D341Med (cell line): ENCODE results near the gene NOXA1.

Experiments used
- DNase-seq: peaks from one replicate; pipeline ENCODE4 v3.0.0; 2012; ENCODE audit warnings: low spot score

Gene NOXA1

DNA sequence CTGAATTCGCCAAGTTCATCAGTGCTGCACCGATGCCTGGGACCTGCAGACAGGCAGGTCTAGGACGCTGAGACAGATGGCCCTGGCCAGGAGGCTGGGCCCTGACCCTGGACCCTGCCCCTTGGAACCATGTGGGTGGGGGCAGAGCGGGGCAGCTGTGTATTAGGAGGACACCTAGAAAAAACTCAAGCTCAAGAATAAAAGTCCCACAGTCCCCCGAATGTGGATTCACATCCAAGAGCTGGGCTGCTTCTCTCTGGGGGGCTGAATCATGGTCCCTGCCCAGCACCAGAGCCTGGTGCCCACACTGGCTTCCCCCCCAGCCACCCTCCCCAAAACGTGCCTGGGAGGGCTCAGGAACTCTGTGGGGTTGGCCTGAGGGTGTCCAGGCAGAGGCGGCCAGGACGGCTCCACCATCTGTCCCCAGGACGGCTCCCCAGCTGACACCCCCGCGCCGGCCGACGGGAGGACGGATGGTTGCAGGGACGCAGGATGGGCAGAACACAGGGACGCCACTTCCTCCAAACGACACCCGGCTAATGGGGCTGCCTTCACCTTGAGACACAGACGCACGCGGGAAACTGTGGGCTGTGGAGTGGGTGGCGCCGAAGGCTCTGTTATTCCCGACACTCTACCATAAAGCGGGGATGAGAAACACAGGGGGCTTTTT lies 35.2 kb upstream of the NOXA1 start:
- DNase-seq: no peak

DNA sequence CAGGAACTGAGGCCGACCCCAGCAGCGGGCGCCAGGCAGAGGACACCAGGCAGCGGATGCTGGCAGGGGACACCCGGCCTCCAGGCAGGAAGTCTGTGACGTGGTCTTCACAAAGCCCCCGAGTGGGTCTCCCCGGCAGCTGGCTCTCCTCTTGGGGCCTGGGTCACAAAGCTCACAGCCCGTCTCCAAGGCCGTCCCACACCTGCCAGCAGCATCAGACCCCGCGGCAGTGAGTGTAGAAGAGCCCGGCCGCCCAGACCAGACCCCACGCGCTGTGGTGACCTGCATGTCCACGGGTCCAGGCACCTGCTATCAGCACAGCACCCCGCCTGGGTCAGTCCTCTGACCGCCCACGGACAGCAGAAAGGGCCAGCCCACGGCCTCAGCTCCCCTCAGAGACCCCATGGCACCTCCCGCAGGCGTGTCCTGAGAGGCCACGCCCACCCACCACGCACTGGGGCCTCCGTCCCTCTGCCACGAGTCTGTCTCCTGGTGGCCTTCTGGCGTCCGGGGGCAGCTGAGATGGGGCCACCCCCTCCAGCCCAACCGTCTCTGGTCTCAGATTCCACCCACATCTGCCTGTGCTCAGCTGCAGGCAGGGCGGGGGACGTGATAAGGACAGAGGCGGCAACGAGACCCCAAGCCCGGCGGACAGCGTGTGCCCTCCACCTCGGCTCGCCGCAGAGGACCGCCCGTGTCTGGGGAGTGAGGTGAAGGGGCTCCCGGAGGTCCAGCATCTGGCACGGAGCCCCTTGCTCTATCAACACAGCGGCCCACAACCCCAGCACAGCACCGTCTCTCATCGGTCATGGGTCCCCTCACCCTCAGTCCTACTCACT lies 34.4 kb upstream of the NOXA1 start:
- no peak for DNase-seq

DNA sequence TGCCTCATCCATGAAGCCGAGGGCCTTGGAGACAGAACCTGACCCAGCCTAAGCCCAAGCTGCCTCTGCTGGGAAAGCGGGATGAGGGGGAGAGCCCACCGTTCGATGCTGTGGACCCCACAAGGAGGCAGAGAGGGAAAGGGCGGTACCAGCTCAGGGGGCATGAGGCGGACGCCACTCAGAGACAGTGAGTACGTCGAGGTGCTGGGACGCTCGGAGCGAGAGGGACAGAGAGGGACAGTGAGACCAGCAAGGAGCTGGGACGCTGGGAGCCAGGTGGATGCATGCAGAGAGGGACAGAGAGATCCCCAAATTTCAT lies 33.8 kb upstream of the NOXA1 start:
- DNase-seq: no peak

DNA sequence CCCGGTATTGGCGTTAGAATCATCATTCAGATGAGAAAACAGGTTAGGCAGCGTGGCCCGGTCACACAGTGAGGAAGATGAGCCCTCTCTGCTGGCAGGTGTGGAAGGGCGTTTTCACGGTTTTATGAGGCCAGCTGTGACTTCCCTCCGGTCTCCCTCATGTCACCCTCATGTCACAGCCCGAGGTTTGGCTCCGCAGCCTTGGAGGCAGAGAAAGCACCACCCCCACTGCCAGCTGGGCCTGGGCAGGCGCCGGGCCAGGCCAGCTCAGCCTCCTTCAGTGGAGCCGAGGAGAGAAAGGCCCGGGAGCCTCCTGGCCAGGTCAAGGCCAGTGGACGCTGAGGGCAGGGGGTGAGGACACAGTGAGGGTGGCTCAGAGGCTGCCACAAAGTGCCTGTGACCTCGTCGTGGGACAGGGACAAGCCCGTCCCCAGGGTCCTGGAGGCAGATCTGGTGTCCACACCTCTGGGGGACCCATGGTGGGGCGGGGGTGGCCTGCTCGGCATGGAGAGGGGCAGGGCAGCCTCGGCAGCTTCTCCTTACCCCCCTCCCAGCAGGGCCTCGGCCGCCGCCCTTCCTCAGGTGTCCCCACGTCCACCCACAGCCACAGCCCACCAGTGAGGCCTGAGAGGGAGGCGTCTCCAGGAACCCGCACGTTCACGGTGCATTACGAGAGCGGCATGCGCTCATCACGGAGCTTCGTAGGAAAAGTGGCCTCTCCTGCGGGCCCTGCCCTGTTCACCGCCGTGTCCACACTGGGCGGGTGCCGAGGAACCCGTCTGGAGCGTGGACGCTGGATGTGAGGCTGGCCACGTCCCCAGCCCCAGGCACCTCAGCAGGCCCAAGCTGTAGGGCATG lies 32.4 kb upstream of the NOXA1 start:
- no peak for DNase-seq

DNA sequence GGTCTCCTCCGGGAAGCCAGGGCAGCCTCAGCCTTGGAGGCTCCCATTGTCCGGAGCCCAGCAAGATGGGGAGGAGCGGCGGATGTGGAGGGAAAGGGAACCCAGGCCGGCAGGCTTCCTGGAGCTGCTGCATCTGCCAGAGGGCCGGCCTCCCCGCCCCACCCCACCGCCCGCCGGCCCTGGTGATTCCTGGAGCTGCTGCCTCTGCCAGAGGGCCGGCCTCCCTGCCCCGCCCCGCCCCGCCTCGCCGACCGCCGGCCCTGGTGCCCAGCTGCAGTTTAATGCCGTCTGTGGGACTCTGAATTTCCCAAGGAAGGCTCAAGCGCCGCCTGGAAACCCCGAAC lies 31.8 kb upstream of the NOXA1 start:
- no peak for DNase-seq

GRCh38 chr9:137392232-137393007 lies 30.8 kb upstream of the NOXA1 start:
- DNase-seq: no peak

- no peak for DNase-seq
These were observed 29.7 kb upstream of the NOXA1 start for GRCh38 chr9:137393176-137394150.

DNA sequence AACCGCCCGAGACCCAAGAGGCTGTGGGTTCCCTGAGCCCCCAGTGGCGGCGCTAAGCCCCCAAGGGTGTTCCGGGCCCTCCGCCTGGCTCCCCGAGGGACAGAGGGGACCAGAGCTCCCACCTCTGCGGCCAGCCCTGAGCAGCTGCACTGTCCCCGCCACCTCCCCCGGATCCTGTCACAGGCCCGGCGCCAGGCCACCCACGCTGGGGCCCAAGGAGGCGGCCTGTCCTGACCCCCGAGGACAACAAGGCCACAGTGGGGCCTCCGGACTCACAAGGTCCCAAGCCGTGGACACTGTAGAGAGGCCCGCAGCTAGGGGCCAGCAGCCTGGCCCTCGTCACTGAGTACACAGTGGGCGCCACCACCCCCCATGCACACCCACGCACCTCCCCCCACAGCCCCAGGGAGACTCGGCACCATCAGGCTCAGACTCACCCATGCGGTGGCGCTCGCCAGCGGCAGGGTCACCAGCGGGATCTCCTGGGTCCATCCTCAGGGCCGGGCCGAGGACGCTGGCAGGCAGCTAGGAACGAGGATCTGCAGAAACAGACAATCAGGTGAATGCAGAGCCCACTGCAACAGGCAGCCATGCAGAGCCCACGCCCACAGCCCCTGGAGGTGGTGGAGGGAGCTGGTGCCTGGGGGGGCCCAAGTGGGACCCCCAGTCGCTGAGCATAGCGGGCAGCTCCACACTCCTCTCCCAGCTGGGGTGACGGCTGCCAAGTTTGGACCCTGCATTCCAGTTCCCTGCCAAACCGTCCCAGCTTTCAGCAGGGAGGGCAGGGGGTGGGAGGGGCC lies 28.1 kb upstream of the NOXA1 start:
- DNase-seq: no peak

DNA sequence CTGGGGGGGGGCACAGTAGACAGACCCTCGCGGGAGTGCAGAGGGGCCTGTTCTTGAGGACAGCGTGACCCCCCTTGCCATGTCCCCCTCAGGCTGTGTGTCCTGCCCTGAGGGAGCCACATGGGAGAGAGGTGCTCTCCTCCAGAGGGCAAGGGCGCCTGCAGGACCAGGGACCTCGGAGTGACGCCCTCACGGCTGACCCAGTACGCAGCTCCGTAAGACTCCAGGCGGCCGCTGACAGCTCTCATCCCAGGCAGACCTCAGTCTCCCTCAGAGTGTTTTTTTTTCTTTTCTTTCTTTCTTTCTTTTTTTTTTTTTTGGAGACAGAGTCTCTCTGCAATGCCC lies 27.6 kb upstream of the NOXA1 start:
- DNase-seq: no peak

GRCh38 chr9:137396227-137396626 lies 27.0 kb upstream of the NOXA1 start:
- DNase-seq: no peak

- no peak for DNase-seq
These were observed 26.4 kb upstream of the NOXA1 start for GRCh38 chr9:137396634-137397367.

DNA sequence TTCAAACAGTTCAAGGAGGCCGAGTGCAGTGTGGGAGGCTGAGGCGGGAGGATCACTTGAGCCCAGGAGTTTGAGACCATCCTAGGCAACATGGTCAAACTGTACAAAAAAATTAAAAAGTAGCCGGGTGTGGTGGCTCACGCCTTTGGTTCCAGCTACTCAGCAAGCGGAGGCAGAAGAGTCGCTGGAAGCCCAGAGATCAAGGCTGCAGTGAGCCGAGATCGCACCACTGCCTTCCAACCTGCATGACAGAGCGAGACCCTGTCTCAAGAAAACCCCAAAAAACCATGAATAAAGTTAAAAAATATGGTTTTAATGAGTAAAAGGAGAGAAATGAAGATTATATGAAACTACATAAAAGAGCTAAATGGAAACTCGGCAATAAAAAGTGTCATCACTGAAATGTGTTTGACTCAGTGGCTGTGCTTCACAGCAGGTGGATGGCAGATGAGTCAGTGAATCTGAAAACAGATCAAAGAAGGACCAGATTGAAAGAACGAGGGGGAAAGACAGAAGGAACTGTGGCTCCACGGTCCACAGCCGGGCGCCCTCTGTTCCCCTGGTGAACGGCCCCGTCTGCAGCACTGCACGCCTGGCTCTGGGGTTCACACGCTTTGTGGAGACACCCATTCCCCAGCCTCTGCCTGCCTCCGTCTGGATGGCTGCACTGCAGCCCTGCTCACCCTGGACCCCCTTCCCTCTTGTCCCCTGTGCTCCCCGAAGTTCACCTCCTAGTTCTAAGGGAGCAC lies 25.3 kb upstream of the NOXA1 start:
- no peak for DNase-seq

GRCh38 chr9:137398561-137399468 lies 24.4 kb upstream of the NOXA1 start:
- DNase-seq: no peak

DNA sequence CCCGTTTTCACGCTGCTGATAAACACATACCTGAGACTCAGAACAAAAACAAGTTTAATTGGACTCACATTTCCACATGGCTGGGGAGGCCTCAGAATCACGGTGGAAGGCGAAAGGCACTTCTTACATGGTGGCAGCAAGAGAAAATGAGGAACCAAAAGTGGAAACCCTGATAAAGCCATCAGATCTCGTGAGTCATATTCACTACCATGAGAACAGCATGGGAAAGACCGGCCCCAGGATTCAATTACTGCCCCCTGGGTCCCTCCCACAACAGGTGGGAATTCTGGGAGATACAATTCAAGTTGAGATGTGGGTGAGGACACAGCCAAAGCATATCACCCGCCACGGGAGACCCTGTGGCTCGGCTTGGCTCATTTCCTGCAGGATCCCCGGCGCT lies 20.4 kb upstream of the NOXA1 start:
- no peak for DNase-seq

GRCh38 chr9:137403269-137403668 lies 19.9 kb upstream of the NOXA1 start:
- DNase-seq: no peak

DNA sequence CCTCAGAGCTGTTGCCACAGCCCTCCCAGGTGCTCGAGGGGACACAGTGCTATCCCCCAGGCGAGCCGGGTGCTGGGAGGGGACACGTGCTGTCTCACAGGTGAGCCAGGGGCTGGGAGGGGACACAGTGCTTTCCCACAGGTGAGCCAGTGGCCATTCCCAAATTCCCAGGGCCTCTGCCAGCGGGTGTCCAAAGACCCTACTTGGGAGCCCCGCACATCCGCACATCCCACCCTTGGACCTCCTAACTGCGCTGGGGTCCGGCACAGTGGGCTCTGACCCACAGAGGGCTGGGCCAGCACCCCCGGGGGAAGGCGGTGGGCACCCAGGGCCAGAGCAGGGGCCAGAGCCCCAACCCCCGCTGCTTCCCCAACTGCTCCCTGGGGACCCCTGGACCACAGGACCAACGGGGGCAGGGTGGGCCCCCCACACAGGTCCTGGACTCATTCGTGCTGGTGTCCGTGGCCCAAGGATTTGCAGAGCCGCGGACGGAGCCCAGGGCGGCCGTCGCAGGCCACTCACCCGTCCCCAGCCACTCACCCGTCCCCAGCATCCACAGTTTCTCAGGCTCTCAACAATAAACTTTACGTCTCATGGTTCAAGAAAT lies 18.1 kb upstream of the NOXA1 start:
- DNase-seq: no peak

DNA sequence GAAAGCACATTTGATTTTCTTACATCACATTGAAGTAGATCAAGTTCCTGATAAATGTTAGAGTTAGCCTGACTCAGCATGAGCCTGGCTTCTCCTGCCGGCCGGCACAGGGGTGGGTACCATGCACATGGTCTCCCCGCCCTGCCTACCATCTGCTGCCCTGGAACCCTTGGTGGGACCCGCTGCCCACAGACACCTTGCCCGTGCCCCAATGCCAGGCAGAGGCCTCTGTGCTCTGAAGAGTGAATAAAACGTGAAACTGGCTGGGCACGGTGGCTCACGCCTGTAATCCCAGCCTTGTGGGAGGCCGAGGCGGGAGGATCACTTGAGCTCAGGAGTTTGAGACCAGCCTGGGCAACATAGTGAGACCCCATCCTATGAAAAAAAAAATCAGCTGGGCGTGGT lies 17.5 kb upstream of the NOXA1 start:
- no peak for DNase-seq
